Measurements from ENCODE around the gene SCT. TPM values are rescaled to one million over a fixed set of nuclear protein-coding genes. Genes with fewer than 3 reads are reported as not detected.

SCT gene
- total and polyA plus RNA-seq, 2 experiments from 2014 or later, result not detected

- Histone ChIP-seq H4K20me1 (ENCODE audit: insufficient read depth) (peaks cover 14% of the 10 kb centered on the region; the same call in 1 of the 2 replicates), H3K4me3 (no peak overlapping the region), H3K9me2 (ENCODE audit: insufficient read depth) (no peaks in the 10 kb centered on the region), H3K9ac (no peak overlapping the region), H3K79me2 (ENCODE audit: insufficient read depth) (peaks cover 97% of the 10 kb centered on the region), H3K4me1 (ENCODE audit: insufficient read depth) (0 out of 2 replicates have a peak, but pooled peaks cover 4% of the 10 kb centered on the region), H3K9me3 (ENCODE audit: low read depth) (no peaks in the 10 kb centered on the region), H3K27ac (no peak overlapping the region), H2AFZ (no peak overlapping the region), H3K36me3 (ENCODE audit: low read depth) (peaks cover 5% of the 10 kb centered on the region; the same call in 1 of the 2 replicates), H3K4me2 (ENCODE audit: unreplicated experiment) (no peak overlapping the region), H3F3A (ENCODE audit: insufficient read depth) (no peaks in the 10 kb centered on the region), H3K27me3 (replicated peaks; ENCODE audit: insufficient read depth) (no peaks in the 10 kb centered on the region)
- 96% methylated on average over 9 to 10 of the region's 10 CpGs for whole genome bisulfite sequencing, 2 experiments (ENCODE audit: low coverage in 1 of 2, low lambda C conversion rate in 2 of 2, missing lambda C conversion rate in 2 of 2)
- TF ChIP-seq EZH2 (IDR thresholded peaks at IDR 0.05; ENCODE audit: insufficient read depth, poor library complexity, severe bottlenecking) (no peak), EZH2phosphoT487 (IDR thresholded peaks at IDR 0.05; ENCODE audit: insufficient read depth, low read depth) (no peak)
- in situ Hi-C loops (cut with MboI), result no loop called here
- no peak for DNase-seq
Observed at GRCh38 chr11:584287-584686, 42.7 kb downstream of the SCT start.

GRCh38 chr11:581752-582151, 45.2 kb downstream of the SCT start:
- H3K4me1 ChIP-seq (ENCODE audit: insufficient read depth), result peaks cover 16% of the 10 kb centered on the region
- in situ Hi-C loops (cut with MboI), result no loop called here
- no peak overlapping the region for H3K27ac ChIP-seq
- H4K20me1 ChIP-seq (ENCODE audit: insufficient read depth), result peaks cover 20% of the 10 kb centered on the region; the same call in 1 of the 2 replicates
- H2AFZ ChIP-seq, result no peak overlapping the region
- H3K9ac ChIP-seq, result no peak overlapping the region
- no peak for DNase-seq
- peaks cover 10% of the 10 kb centered on the region for H3F3A ChIP-seq (ENCODE audit: insufficient read depth)
- H3K9me3 ChIP-seq (ENCODE audit: low read depth), result no peaks in the 10 kb centered on the region
- no peak overlapping the region for H3K4me2 ChIP-seq (ENCODE audit: unreplicated experiment)
- WGBS, 2 experiments (ENCODE audit: low coverage in 1 of 2, low lambda C conversion rate in 2 of 2, missing lambda C conversion rate in 2 of 2), result 81 to 83% methylated on average over 17 of the region's 17 CpGs
- peaks cover 99% of the 10 kb centered on the region for H3K79me2 ChIP-seq (ENCODE audit: insufficient read depth)
- no peaks in the 10 kb centered on the region for H3K9me2 ChIP-seq (ENCODE audit: insufficient read depth)
- no peaks in the 10 kb centered on the region; the same call in 1 of the 2 replicates for H3K36me3 ChIP-seq (ENCODE audit: low read depth)
- TF ChIP-seq EZH2 (IDR thresholded peaks at IDR 0.05; ENCODE audit: insufficient read depth, poor library complexity, severe bottlenecking) (no peak), EZH2phosphoT487 (IDR thresholded peaks at IDR 0.05; ENCODE audit: insufficient read depth, low read depth) (no peak)
- no peak overlapping the region for H3K4me3 ChIP-seq
- H3K27me3 ChIP-seq (replicated peaks; ENCODE audit: insufficient read depth), result no peaks in the 10 kb centered on the region

- H3K9ac ChIP-seq, result no peak overlapping the region
- in situ Hi-C loops (cut with MboI), result no loop called here
- H3K4me2 ChIP-seq (ENCODE audit: unreplicated experiment), result no peak overlapping the region
- H3K4me3 ChIP-seq, result no peak overlapping the region
- no peak overlapping the region for H3K27ac ChIP-seq
- H3K79me2 ChIP-seq (ENCODE audit: insufficient read depth), result peaks cover 95% of the 10 kb centered on the region
- no peak for DNase-seq
- H2AFZ ChIP-seq, result no peak overlapping the region
- H3K27me3 ChIP-seq (replicated peaks; ENCODE audit: insufficient read depth), result no peaks in the 10 kb centered on the region
- no peaks in the 10 kb centered on the region for H3K9me2 ChIP-seq (ENCODE audit: insufficient read depth)
- no peaks in the 10 kb centered on the region for H3K9me3 ChIP-seq (ENCODE audit: low read depth)
- no peak for TF ChIP-seq EZH2phosphoT487 (IDR thresholded peaks at IDR 0.05; ENCODE audit: insufficient read depth, low read depth)
- no peak for TF ChIP-seq EZH2 (IDR thresholded peaks at IDR 0.05; ENCODE audit: insufficient read depth, poor library complexity, severe bottlenecking)
- WGBS, 2 experiments (ENCODE audit: low coverage in 1 of 2, low lambda C conversion rate in 2 of 2, missing lambda C conversion rate in 2 of 2), result 79% methylated on average over 14 of the region's 14 CpGs
- no peaks in the 10 kb centered on the region; the same call in 1 of the 2 replicates for H3K36me3 ChIP-seq (ENCODE audit: low read depth)
- H3K4me1 ChIP-seq (ENCODE audit: insufficient read depth), result peaks cover 16% of the 10 kb centered on the region
- peaks cover 20% of the 10 kb centered on the region; the same call in 1 of the 2 replicates for H4K20me1 ChIP-seq (ENCODE audit: insufficient read depth)
- H3F3A ChIP-seq (ENCODE audit: insufficient read depth), result peaks cover 10% of the 10 kb centered on the region
Observed at GRCh38 chr11:581342-581741, 45.6 kb downstream of the SCT start.

- H3K79me2 ChIP-seq (ENCODE audit: insufficient read depth), result peaks cover 83% of the 10 kb centered on the region
- H3K9me3 ChIP-seq (ENCODE audit: low read depth), result no peaks in the 10 kb centered on the region
- TF ChIP-seq EZH2phosphoT487 (IDR thresholded peaks at IDR 0.05; ENCODE audit: insufficient read depth, low read depth), result no peak
- no peak for TF ChIP-seq EZH2 (IDR thresholded peaks at IDR 0.05; ENCODE audit: insufficient read depth, poor library complexity, severe bottlenecking)
- in situ Hi-C loops (cut with MboI), result no loop called here
- 73 to 74% methylated on average over 20 of the region's 20 CpGs for WGBS, 2 experiments (ENCODE audit: low coverage in 1 of 2, low lambda C conversion rate in 2 of 2, missing lambda C conversion rate in 2 of 2)
- no peak overlapping the region for H2AFZ ChIP-seq
- H4K20me1 ChIP-seq (ENCODE audit: insufficient read depth), result peaks cover 20% of the 10 kb centered on the region; the same call in 1 of the 2 replicates
- no peaks in the 10 kb centered on the region for H3K9me2 ChIP-seq (ENCODE audit: insufficient read depth)
- H3K27ac ChIP-seq, result peak overlapping the region; percentile 43; the same call in 1 of the 2 replicates
- H3K9ac ChIP-seq, result peak overlapping the region; percentile 34
- DNase-seq, result peak; percentile 57
- no peak overlapping the region; the same call in 1 of the 2 replicates for H3K4me3 ChIP-seq
- H3F3A ChIP-seq (ENCODE audit: insufficient read depth), result peaks cover 10% of the 10 kb centered on the region
- no peaks in the 10 kb centered on the region for H3K27me3 ChIP-seq (replicated peaks; ENCODE audit: insufficient read depth)
- H3K4me1 ChIP-seq (ENCODE audit: insufficient read depth), result peaks cover 17% of the 10 kb centered on the region
- H3K4me2 ChIP-seq (ENCODE audit: unreplicated experiment), result no peak overlapping the region
- H3K36me3 ChIP-seq (ENCODE audit: low read depth), result no peaks in the 10 kb centered on the region; the same call in 1 of the 2 replicates
Observed at GRCh38 chr11:579830-580601, 47.0 kb downstream of the SCT start.

All from GM23248 (cell line).